Heart left ventricle (tissue), 13 donors: ENCODE data around the gene PRKAG2.

Experiments used
- CTCF ChIP-seq, 12 donors: fragments of 200-600 bp; sonication (generic) in 4 of 12; IDR thresholded peaks; one replicate each; pipeline versions ENCODE4 v1.5.0 to v1.8.0; 2018 to 2022; ENCODE audit warnings: antibody characterized with exemption in 12 of 12, mild to moderate bottlenecking in 5 of 12
- POLR2A ChIP-seq, 2 donors: fragments of 450-650 bp; IDR thresholded peaks; one replicate each; pipeline ENCODE4 v1.6.1; 2017; ENCODE audit warnings: antibody characterized with exemption in 2 of 2, mild to moderate bottlenecking in 2 of 2, moderate library complexity in 2 of 2
- donor health status: ischemic (EF 13 %, LVEDD 7.1; RV severe dilation, severe dysfunction).
- donor health status: DM: no; HTN: yes; CAD: no.
- donor health status: DM: no; HTN: no; CAD: no.
- donor health status: ischemic (EF 25% LVEDD 6.9; RV normal size, moderate dysfunction).
- donor health status: ischemic (EF 25% LVEDD 5.7; RV mildly dilated, moderate dysfunction).
- donor health status: ischemic (EF 35%, LVEDD 5.7; RV mildly dilated, moderate dysfunction).
- donor health status: nonischemic (EF 11% LVEDD 7.7; RV severe dilation, severe dysfunction).
- donor health status: DM: yes; HTN: yes; CAD: no.
- donor health status: PGD.
- donor health status: ischemic (EF 29% LVEDD 5.4; RV normal size, mild dysfunction).
- donor health status: nonischemic (EF 23%, LVEDD 6.1; RV moderate dilation, normal function).

- TF ChIP-seq CTCF (IDR thresholded peaks at IDR 0.05), result no peak
- no peak for TF ChIP-seq POLR2A (IDR thresholded peaks at IDR 0.05)
These were observed 43.2 kb downstream of the PRKAG2 start for GRCh38 chr7:151833691-151834090.
